Naive thymus-derived CD8-positive, alpha-beta T cell (primary cell): ENCODE measurements around the gene RIMS4. TPM values are rescaled to one million over a fixed set of nuclear protein-coding genes. Genes with fewer than 3 reads are reported as not detected.
A peak's percentile ranks its signal among the peaks of the same experiment; 100 is the strongest.

Source experiments
- ATAC-seq, 2 donors: fragments of 150-1000 bp; cut with Tn5 transposase in 1 of 2; sonication (Bioruptor Pico), chemical (Tn5 transposase) in 1 of 2; 1 replicate in 1 of 2; 2 replicates in 1 of 2; pipeline ENCODE4 v1.10.0; 2021; ENCODE audit warnings: mild to moderate bottlenecking in 2 of 2, moderate library complexity in 2 of 2
- POLR2A ChIA-PET: fragments of 350-600 bp; sonication (Branson Sonifier 250); formaldehyde crosslinking; loops from one replicate; lab custom pipeline; 2021; ENCODE audit warnings: antibody characterized with exemption; lab: Charles Lee
- DNase-seq, 10 donors: peaks; one replicate each; pipeline versions ENCODE4 v3.0.0 to v3.0.0-alpha.2; 2020 to 2022
- H3K27ac Mint-ChIP-seq, 10 donors: one replicate each; pipeline ENCODE4 v1.8.0; 2020 to 2022; ENCODE audit warnings: mild to moderate bottlenecking in 10 of 10, mixed read lengths in 10 of 10, moderate library complexity in 4 of 10, inconsistent platforms in 1 of 10
- H3K27me3 Mint-ChIP-seq, 5 donors: one replicate each; pipeline ENCODE4 v1.8.0; 2021 to 2022; ENCODE audit warnings: mixed read lengths in 5 of 5
- H3K36me3 Mint-ChIP-seq, 3 donors: one replicate each; pipeline ENCODE4 v1.8.0; 2020 to 2022; ENCODE audit warnings: mixed read lengths in 3 of 3, mild to moderate bottlenecking in 2 of 3, inconsistent platforms in 1 of 3
- H3K4me1 Mint-ChIP-seq, 4 donors: one replicate each; pipeline ENCODE4 v1.8.0; 2021 to 2022; ENCODE audit warnings: mixed read lengths in 4 of 4
- H3K4me3 Mint-ChIP-seq, 10 donors: one replicate each; pipeline ENCODE4 v1.8.0; 2020 to 2022; ENCODE audit warnings: mild to moderate bottlenecking in 10 of 10, mixed read lengths in 10 of 10, moderate library complexity in 6 of 10, inconsistent platforms in 1 of 10
- H3K9me3 Mint-ChIP-seq, 9 donors: one replicate each; pipeline ENCODE4 v1.8.0; 2020 to 2022; ENCODE audit warnings: mixed read lengths in 9 of 9, mild to moderate bottlenecking in 3 of 9, inconsistent platforms in 1 of 9, moderate library complexity in 1 of 9
- polyA plus RNA-seq, 3 donors: library from polyadenylated mRNA; unstranded; fragments of 300-500 nt; fragmentation: Illumina TruSeq; gene quantifications; one replicate each; pipeline ENCODE4 v1.2.3, GENCODE V29; 2021
- total RNA-seq, 8 experiments: library from RNA in 2 of 8; stranded (reverse) in 2 of 8; gene quantifications; one replicate each; pipeline ENCODE4 v1.2.3 and lab custom pipeline; 2021 to 2026

RIMS4 gene
- total and polyA plus RNA-seq, 5 experiments from 2014 or later: not detected

- no peak for ATAC-seq
- Mint-ChIP-seq H3K27ac (no peak overlapping the region), H3K9me3 (peaks cover 0 to 4% (median 0%) of the 10 kb centered on the region in 9 donors), H3K4me1 (no peaks in the 10 kb centered on the region), H3K36me3 (no peaks in the 10 kb centered on the region), H3K27me3 (peaks cover 13 to 55% (median 21%) of the 10 kb centered on the region in 5 donors), H3K4me3 (no peak overlapping the region)
- no peak for DNase-seq
- POLR2A ChIA-PET: no interaction called here
Measured at GRCh38 chr20:44785768-44786167, 24.6 kb downstream of the RIMS4 start.

- no peaks in the 10 kb centered on the region for H3K4me1 Mint-ChIP-seq
- ATAC-seq (no peak), DNase-seq (no peak)
- peaks cover 11 to 56% (median 20%) of the 10 kb centered on the region in 5 donors for H3K27me3 Mint-ChIP-seq
- H3K36me3 Mint-ChIP-seq: peaks cover 0 to 1% (median 0%) of the 10 kb centered on the region in 3 donors
- H3K9me3 Mint-ChIP-seq: peaks cover 0 to 9% (median 0%) of the 10 kb centered on the region in 9 donors
- no peak overlapping the region for H3K27ac Mint-ChIP-seq
- peak overlapping the region in 1 of 10 donors; percentile 36 for H3K4me3 Mint-ChIP-seq
- POLR2A ChIA-PET: no interaction called here
Measured at GRCh38 chr20:44784688-44785087, 25.7 kb downstream of the RIMS4 start.

GRCh38 chr20:44781791-44782190 is 28.6 kb downstream of the RIMS4 start:
- DNase-seq (no peak), ATAC-seq (no peak)
- Mint-ChIP-seq H3K4me1 (no peaks in the 10 kb centered on the region), H3K9me3 (peaks cover 0 to 9% (median 0%) of the 10 kb centered on the region in 9 donors), H3K36me3 (peaks cover 0 to 4% (median 3%) of the 10 kb centered on the region in 3 donors), H3K27me3 (peaks cover 10 to 62% (median 22%) of the 10 kb centered on the region in 5 donors), H3K27ac (no peak overlapping the region), H3K4me3 (no peak overlapping the region)
- POLR2A ChIA-PET: no interaction called here

GRCh38 chr20:44781118-44781517 is 29.2 kb downstream of the RIMS4 start:
- DNase-seq: no peak
- POLR2A ChIA-PET: no interaction called here
- H3K36me3 Mint-ChIP-seq: peaks cover 0 to 4% (median 3%) of the 10 kb centered on the region in 3 donors
- H3K27me3 Mint-ChIP-seq: peaks cover 15 to 62% (median 21%) of the 10 kb centered on the region in 5 donors
- H3K9me3 Mint-ChIP-seq: peaks cover 0 to 9% (median 0%) of the 10 kb centered on the region in 9 donors
- peaks cover 0 to 2% (median 0%) of the 10 kb centered on the region in 4 donors for H3K4me1 Mint-ChIP-seq
- no peak overlapping the region for H3K4me3 Mint-ChIP-seq
- no peak for ATAC-seq
- H3K27ac Mint-ChIP-seq: no peak overlapping the region

GRCh38 chr20:44780226-44780625 is 30.1 kb downstream of the RIMS4 start:
- POLR2A ChIA-PET: no interaction called here
- H3K27ac Mint-ChIP-seq: no peak overlapping the region
- H3K4me1 Mint-ChIP-seq: peaks cover 0 to 2% (median 0%) of the 10 kb centered on the region in 4 donors
- peaks cover 15 to 62% (median 21%) of the 10 kb centered on the region in 5 donors for H3K27me3 Mint-ChIP-seq
- H3K36me3 Mint-ChIP-seq: peaks cover 0 to 4% (median 3%) of the 10 kb centered on the region in 3 donors
- H3K9me3 Mint-ChIP-seq: peaks cover 0 to 9% (median 0%) of the 10 kb centered on the region in 9 donors
- no peak overlapping the region for H3K4me3 Mint-ChIP-seq
- DNase-seq: peak in 6 of 10 donors; percentile 10 to 39 (median 19)
- no peak for ATAC-seq

GRCh38 chr20:44776980-44777379 is 33.4 kb downstream of the RIMS4 start:
- Mint-ChIP-seq H3K4me3 (no peak overlapping the region), H3K27me3 (peaks cover 14 to 46% (median 20%) of the 10 kb centered on the region in 5 donors), H3K27ac (no peak overlapping the region), H3K4me1 (peaks cover 0 to 2% (median 0%) of the 10 kb centered on the region in 4 donors), H3K36me3 (peaks cover 0 to 4% (median 3%) of the 10 kb centered on the region in 3 donors), H3K9me3 (peaks cover 0 to 9% (median 0%) of the 10 kb centered on the region in 9 donors)
- POLR2A ChIA-PET: no interaction called here
- ATAC-seq (no peak), DNase-seq (no peak)

GRCh38 chr20:44773070-44773829 is 37.1 kb downstream of the RIMS4 start:
- H3K4me1 Mint-ChIP-seq: peaks cover 1 to 7% (median 2%) of the 10 kb centered on the region in 4 donors
- H3K4me3 Mint-ChIP-seq: no peak overlapping the region
- no peaks in the 10 kb centered on the region for H3K36me3 Mint-ChIP-seq
- peaks cover 9 to 24% (median 15%) of the 10 kb centered on the region in 5 donors for H3K27me3 Mint-ChIP-seq
- DNase-seq (no peak), ATAC-seq (no peak)
- H3K9me3 Mint-ChIP-seq: no peaks in the 10 kb centered on the region
- H3K27ac Mint-ChIP-seq: no peak overlapping the region
- POLR2A ChIA-PET: no interaction called here

- POLR2A ChIA-PET: no interaction called here
- Mint-ChIP-seq H3K4me1 (peaks cover 1 to 7% (median 2%) of the 10 kb centered on the region in 4 donors), H3K4me3 (no peak overlapping the region), H3K36me3 (no peaks in the 10 kb centered on the region), H3K27me3 (peaks cover 9 to 24% (median 15%) of the 10 kb centered on the region in 5 donors), H3K9me3 (no peaks in the 10 kb centered on the region), H3K27ac (no peak overlapping the region)
- ATAC-seq: no peak
- no peak for DNase-seq
Measured at GRCh38 chr20:44772636-44773035, 37.7 kb downstream of the RIMS4 start.

- Mint-ChIP-seq H3K27ac (no peak overlapping the region), H3K4me1 (peaks cover 0 to 7% (median 2%) of the 10 kb centered on the region in 4 donors), H3K9me3 (no peaks in the 10 kb centered on the region), H3K4me3 (no peak overlapping the region), H3K36me3 (no peaks in the 10 kb centered on the region), H3K27me3 (peaks cover 4 to 21% (median 8%) of the 10 kb centered on the region in 5 donors)
- DNase-seq (no peak), ATAC-seq (no peak)
- POLR2A ChIA-PET: no interaction called here
Measured at GRCh38 chr20:44771172-44771535, 39.2 kb downstream of the RIMS4 start.

GRCh38 chr20:44770484-44771171 is 39.7 kb downstream of the RIMS4 start:
- Mint-ChIP-seq H3K4me3 (no peak overlapping the region), H3K4me1 (peaks cover 0 to 7% (median 2%) of the 10 kb centered on the region in 4 donors), H3K27me3 (peaks cover 3 to 22% (median 8%) of the 10 kb centered on the region in 5 donors), H3K9me3 (no peaks in the 10 kb centered on the region), H3K27ac (no peak overlapping the region), H3K36me3 (no peaks in the 10 kb centered on the region)
- POLR2A ChIA-PET: no interaction called here
- no peak for DNase-seq
- ATAC-seq: no peak

GRCh38 chr20:44769481-44769863 is 40.9 kb downstream of the RIMS4 start:
- POLR2A ChIA-PET: no interaction called here
- H3K9me3 Mint-ChIP-seq: no peaks in the 10 kb centered on the region
- peak overlapping the region in 3 of 10 donors; percentile 20 to 46 (median 41) for H3K27ac Mint-ChIP-seq
- H3K4me3 Mint-ChIP-seq: no peak overlapping the region
- H3K4me1 Mint-ChIP-seq: peaks cover 0 to 7% (median 2%) of the 10 kb centered on the region in 4 donors
- DNase-seq (no peak), ATAC-seq (no peak)
- peaks cover 3 to 28% (median 9%) of the 10 kb centered on the region in 5 donors for H3K27me3 Mint-ChIP-seq
- H3K36me3 Mint-ChIP-seq: no peaks in the 10 kb centered on the region

GRCh38 chr20:44768854-44769480 is 41.4 kb downstream of the RIMS4 start:
- Mint-ChIP-seq H3K4me1 (peaks cover 0 to 7% (median 2%) of the 10 kb centered on the region in 4 donors), H3K27ac (peak overlapping the region in 3 of 10 donors; percentile 10 to 63 (median 46)), H3K27me3 (peaks cover 3 to 28% (median 9%) of the 10 kb centered on the region in 5 donors), H3K36me3 (no peaks in the 10 kb centered on the region), H3K9me3 (no peaks in the 10 kb centered on the region), H3K4me3 (no peak overlapping the region)
- DNase-seq (no peak), ATAC-seq (no peak)
- POLR2A ChIA-PET: no interaction called here
